ENCODE data around the gene ONECUT2. TPM values are rescaled to one million over a fixed set of nuclear protein-coding genes. Genes with fewer than 3 reads are reported as not detected.

ONECUT2 gene
- total RNA-seq, 6 donors from 2014 or later: 0.06 to 0.24 (median 0.10) TPM; not detected in 3

GRCh38 chr18:57447154-57447621 lies 12.0 kb downstream of the ONECUT2 start:
- WGBS, 2 donors: 3 to 9% methylated on average over 12 to 14 of the region's 14 CpGs
- no peak overlapping the region for H3K4me3 ChIP-seq
- TF ChIP-seq POLR2AphosphoS5 (IDR thresholded peaks at IDR 0.05): no peak
- TF ChIP-seq EP300 (IDR thresholded peaks at IDR 0.05): no peak
- no peak for TF ChIP-seq POLR2A (IDR thresholded peaks at IDR 0.05)
- no peak for TF ChIP-seq CTCF (IDR thresholded peaks at IDR 0.05)
- no peaks in the 10 kb centered on the region for H3K9me3 ChIP-seq
- DNase-seq: peak in 1 of 2 donors; percentile 61
- H3K4me1 ChIP-seq: no peaks in the 10 kb centered on the region
- no peaks in the 10 kb centered on the region for H3K36me3 ChIP-seq
- no peak overlapping the region for H3K27ac ChIP-seq
- peaks cover 0 to 8% (median 4%) of the 10 kb centered on the region in 4 donors for H3K27me3 ChIP-seq
- ATAC-seq (ENCODE audit: low FRiP score in 2 of 2): peak in 1 of 2 donors; percentile 61

GRCh38 chr18:57455576-57456129 lies 20.5 kb downstream of the ONECUT2 start:
- Histone ChIP-seq H3K9me3 (no peaks in the 10 kb centered on the region), H3K27ac (no peak overlapping the region), H3K4me1 (no peaks in the 10 kb centered on the region), H3K4me3 (no peak overlapping the region), H3K36me3 (no peaks in the 10 kb centered on the region), H3K27me3 (no peaks in the 10 kb centered on the region)
- WGBS, 2 donors: 46 to 53% methylated on average over 5 of the region's 5 CpGs
- DNase-seq: no peak
- no peak for TF ChIP-seq POLR2A (IDR thresholded peaks at IDR 0.05)
- no peak for TF ChIP-seq EP300 (IDR thresholded peaks at IDR 0.05)
- no peak for TF ChIP-seq POLR2AphosphoS5 (IDR thresholded peaks at IDR 0.05)
- no peak for TF ChIP-seq CTCF (IDR thresholded peaks at IDR 0.05)
- no peak for ATAC-seq (ENCODE audit: low FRiP score in 2 of 2)

GRCh38 chr18:57461652-57462269 lies 26.6 kb downstream of the ONECUT2 start:
- ATAC-seq (ENCODE audit: low FRiP score in 2 of 2): no peak
- no peaks in the 10 kb centered on the region for H3K27me3 ChIP-seq
- TF ChIP-seq POLR2A (IDR thresholded peaks at IDR 0.05) (no peak), POLR2AphosphoS5 (IDR thresholded peaks at IDR 0.05) (no peak), EP300 (IDR thresholded peaks at IDR 0.05) (no peak), CTCF (IDR thresholded peaks at IDR 0.05) (no peak)

GRCh38 chr18:57466307-57466706 lies 31.1 kb downstream of the ONECUT2 start:
- no peaks in the 10 kb centered on the region for H3K9me3 ChIP-seq
- peaks cover 4 to 14% (median 5%) of the 10 kb centered on the region in 4 donors for H3K4me1 ChIP-seq
- no peak overlapping the region for H3K27ac ChIP-seq
- ATAC-seq (ENCODE audit: low FRiP score in 2 of 2) (no peak), DNase-seq (no peak)
- H3K27me3 ChIP-seq: no peaks in the 10 kb centered on the region
- H3K36me3 ChIP-seq: no peaks in the 10 kb centered on the region
- TF ChIP-seq CTCF (IDR thresholded peaks at IDR 0.05) (no peak), POLR2A (IDR thresholded peaks at IDR 0.05) (no peak), EP300 (IDR thresholded peaks at IDR 0.05) (no peak), POLR2AphosphoS5 (IDR thresholded peaks at IDR 0.05) (no peak)
- WGBS, 2 donors: 23 to 24% methylated on average over 2 of the region's 2 CpGs
- H3K4me3 ChIP-seq: no peak overlapping the region

More at GRCh38 chr18:57461652-57462269, 26.6 kb downstream of the ONECUT2 start:
- Histone ChIP-seq H3K27ac (no peak overlapping the region), H3K4me3 (no peak overlapping the region), H3K4me1 (peaks cover under 1 to 11% (median 5%) of the 10 kb centered on the region in 4 donors), H3K9me3 (no peaks in the 10 kb centered on the region), H3K36me3 (no peaks in the 10 kb centered on the region)
- no peak for DNase-seq
- 98 to 100% methylated on average over 2 to 3 of the region's 3 CpGs for WGBS, 2 donors
